Renal pelvis (tissue), 4 donors: ENCODE measurements around the gene TOM1L2. TPM values are rescaled to one million over a fixed set of nuclear protein-coding genes. Genes with fewer than 3 reads are reported as not detected.
"Not testable (repeated sequence)": the region's sequence is repeated elsewhere in the genome, so short reads cannot be mapped to it uniquely, and the experiment has no call there.

Source experiments
- DNase-seq: peaks from one replicate; pipeline ENCODE4 v3.0.0-alpha.2; 2013
- polyA plus RNA-seq, 3 donors: library from polyadenylated mRNA; unstranded; fragments of 120-200 nt; gene quantifications; one replicate each; pipeline ENCODE4 v1.2.1, GENCODE V29; 2013; ENCODE audit not compliant: insufficient read length in 3 of 3

TOM1L2 gene
- polyA plus RNA-seq, 3 donors, result 36.1 to 59.5 (median 52.6) TPM

- no peak for DNase-seq
Measured at GRCh38 chr17:17975436-17975835, 3.2 kb upstream of the TOM1L2 start.

GRCh38 chr17:17972952-17973254 is 703 bp upstream of the TOM1L2 start:
- no peak for DNase-seq

- no peak for DNase-seq
Measured at GRCh38 chr17:17971431-17972125, 622 bp downstream of the TOM1L2 start.

GRCh38 chr17:17970699-17971430 is 1.3 kb downstream of the TOM1L2 start:
- DNase-seq, result no peak

GRCh38 chr17:17966399-17966798 is 5.8 kb downstream of the TOM1L2 start:
- DNase-seq, result no peak

GRCh38 chr17:17965152-17965721 is 7.0 kb downstream of the TOM1L2 start:
- DNase-seq, result no peak

- DNase-seq, result no peak
Measured at GRCh38 chr17:17964710-17965109, 7.5 kb downstream of the TOM1L2 start.

- DNase-seq, result no peak
Measured at GRCh38 chr17:17963694-17964436, 8.3 kb downstream of the TOM1L2 start.

GRCh38 chr17:17963066-17963465 is 9.1 kb downstream of the TOM1L2 start:
- no peak for DNase-seq

- DNase-seq, result no peak
Measured at GRCh38 chr17:17960500-17961030, 11.6 kb downstream of the TOM1L2 start.

- DNase-seq, result no peak
Measured at GRCh38 chr17:17959520-17960361, 12.5 kb downstream of the TOM1L2 start.

- DNase-seq, result no peak
Measured at GRCh38 chr17:17958982-17959381, 13.2 kb downstream of the TOM1L2 start.

- no peak for DNase-seq
Measured at GRCh38 chr17:17957584-17957916, 14.7 kb downstream of the TOM1L2 start.

- not testable (repeated sequence) for DNase-seq
Measured at GRCh38 chr17:17955790-17956341, 16.3 kb downstream of the TOM1L2 start.

- DNase-seq, result no peak
Measured at GRCh38 chr17:17954079-17954478, 18.1 kb downstream of the TOM1L2 start.

- no peak for DNase-seq
Measured at GRCh38 chr17:17952691-17953090, 19.5 kb downstream of the TOM1L2 start.

- DNase-seq, result no peak
Measured at GRCh38 chr17:17951524-17951923, 20.7 kb downstream of the TOM1L2 start.

- no peak for DNase-seq
Measured at GRCh38 chr17:17950806-17951205, 21.4 kb downstream of the TOM1L2 start.

GRCh38 chr17:17950347-17950746 is 21.9 kb downstream of the TOM1L2 start:
- DNase-seq, result no peak

GRCh38 chr17:17947966-17948365 is 24.2 kb downstream of the TOM1L2 start:
- no peak for DNase-seq

GRCh38 chr17:17947309-17947708 is 24.9 kb downstream of the TOM1L2 start:
- DNase-seq, result no peak
